Embryonic facial prominence (tissue), 1 donor: Measurements from ENCODE around the gene URAD.

Source experiments
- DNase-seq: peaks from one replicate; pipeline ENCODE4 v3.0.0-alpha.2; 2016; ENCODE audit errors: extremely low spot score

URAD gene

DNA sequence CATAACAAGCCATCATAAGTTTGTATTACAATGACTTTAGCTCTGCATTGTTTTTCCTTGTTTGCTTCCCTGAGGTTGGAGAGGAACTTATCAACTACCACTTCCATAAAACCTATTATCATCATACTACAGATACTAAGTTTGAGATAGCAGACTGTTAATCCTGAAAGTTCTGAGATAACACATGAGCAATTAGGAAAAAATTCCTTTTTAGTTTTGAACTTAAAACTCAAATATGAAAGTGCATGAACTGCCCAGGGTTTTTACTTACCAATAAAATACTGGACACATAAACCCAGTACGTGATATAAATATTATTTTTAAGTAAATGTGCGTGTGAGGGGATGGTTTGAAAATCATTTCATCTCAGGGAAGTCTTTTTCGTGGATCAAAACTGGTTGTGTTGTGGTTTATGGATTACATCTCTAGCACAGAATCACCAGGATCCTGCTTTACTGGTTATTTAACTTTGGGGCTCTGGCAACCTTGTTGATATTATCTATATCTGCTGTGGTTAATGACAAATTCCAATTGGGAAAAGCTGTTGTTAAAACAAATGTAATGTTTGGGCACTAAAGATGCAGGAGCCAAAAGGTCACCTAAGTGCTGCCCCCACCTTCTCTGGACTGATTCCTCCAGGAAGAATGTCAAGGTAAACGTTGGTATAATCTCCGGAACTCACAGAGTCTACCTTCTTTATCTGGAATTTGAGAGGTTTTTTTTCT, 31.8 kb downstream of the URAD start:
- DNase-seq: no peak

DNA sequence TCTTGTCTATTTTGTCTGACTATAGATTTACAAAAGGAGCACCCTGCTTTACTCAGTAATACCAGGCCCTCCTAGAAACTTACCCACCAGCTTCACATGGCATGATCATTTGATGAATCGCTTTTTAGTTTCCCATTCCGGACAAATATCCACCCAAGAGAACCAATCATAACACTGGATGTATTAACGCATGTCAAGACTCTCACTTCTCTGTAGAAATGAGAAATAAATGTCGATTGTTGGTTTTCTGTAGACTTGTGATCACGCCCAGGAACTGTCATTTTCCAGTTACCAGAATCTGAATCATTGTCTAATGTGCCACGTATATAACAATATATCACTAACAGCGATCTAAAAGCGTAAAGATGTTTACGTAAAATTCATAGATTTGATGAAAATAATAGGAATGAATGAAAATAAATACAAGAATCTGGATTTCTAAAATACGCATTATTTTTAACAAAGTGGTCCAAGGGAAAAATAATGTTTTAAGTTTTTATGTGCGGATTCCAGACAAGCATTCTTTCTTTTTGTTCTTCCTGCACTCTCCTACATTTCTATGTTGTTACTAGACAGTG, 33.4 kb downstream of the URAD start:
- DNase-seq: no peak

DNA sequence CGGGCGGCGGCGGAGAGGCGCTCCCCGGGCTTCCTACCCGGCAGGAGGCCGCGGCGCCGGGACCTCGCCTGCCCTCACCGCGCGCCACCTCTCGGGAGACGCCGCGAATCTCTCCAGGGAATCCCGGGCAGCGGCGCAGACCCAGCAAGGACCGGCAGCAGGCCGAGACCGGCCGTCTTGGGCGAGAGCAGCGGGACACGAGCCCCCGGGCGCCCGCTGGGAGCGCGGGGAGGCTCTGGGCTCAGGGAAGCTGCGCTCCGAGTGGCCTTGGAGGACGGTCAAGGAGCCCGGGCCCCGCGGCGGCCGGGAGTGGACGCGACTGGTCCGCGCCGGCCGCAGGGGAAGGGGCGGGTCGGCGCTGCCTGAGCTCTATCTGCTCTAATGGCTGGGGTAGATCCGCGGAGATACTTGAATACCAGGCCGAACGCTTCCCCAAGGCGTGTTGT, 34.1 kb downstream of the URAD start:
- DNase-seq: no peak

DNA sequence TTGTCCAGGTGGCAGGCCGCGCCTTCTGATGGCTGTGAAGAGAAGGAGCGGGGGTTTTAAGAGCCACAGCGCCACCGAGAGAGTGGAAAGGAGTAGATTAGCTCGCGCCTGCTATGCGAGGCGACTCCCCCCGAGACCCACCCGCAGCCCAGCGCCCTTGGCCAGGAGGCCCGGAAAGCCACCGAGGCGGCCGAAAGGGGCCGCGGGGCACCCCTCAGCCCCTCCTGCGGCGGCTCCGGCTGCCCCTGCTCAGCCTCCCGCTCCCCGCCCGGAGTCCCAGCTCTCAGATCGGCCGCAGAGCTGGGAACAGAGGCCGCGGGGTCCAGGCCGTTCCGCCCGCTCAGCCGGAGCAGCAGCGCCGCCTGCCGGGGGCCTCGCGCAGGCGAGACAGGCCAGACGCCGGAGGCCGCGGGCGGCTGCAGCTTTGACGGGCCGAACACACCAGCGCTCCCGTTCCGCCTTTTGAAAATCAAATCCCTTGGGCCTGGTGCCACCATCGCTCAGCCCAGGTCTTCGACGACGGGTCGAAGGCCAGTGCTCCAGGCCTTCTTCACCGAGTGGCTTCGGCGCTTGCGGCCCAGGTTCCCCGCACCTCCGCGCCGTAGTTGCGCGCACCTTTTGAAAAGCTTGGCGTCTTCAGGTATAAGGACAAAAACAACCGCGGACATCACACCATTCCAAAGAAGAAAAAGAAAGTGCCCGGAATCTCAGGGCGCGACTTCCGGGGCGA, 34.7 kb downstream of the URAD start:
- DNase-seq: peak; percentile 29

DNA sequence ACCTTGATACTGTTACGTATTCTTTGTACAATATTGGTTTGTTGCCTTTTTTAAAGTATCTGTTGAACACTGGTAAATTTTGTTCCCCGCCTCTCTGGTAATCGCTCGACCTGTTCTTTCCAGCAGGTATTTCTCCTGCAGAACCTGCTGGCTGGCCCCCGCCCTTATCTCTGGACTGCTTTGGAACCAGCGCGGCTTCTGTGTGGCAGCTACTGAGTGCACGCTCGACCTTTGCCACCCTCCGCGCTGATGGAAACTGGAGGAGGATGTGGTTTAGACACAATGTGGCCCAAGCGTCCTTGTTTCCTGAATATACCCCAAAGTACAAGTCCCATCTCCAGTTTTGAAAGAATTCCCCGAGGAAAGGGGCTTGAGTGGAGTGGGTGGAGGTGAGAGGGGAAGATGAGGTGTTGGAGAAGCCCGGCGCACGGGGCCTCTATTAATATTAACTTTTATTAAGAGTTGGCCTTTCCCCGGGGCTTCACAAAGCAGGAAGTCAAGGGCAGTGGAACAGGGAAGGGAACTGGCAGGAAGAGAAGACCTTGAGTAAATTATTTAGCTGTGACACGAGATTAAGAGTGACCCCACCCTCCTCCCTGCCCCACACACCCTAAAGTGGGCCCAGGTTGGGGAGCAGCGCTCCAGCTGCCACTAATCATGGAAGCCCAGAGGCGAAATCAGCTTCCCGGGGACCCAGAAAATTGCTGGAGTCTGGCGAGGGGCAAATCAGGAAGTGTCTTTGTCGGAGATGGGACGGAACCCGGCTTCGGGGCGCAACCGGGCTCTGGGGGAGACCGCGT, 35.4 kb downstream of the URAD start:
- no peak for DNase-seq

DNA sequence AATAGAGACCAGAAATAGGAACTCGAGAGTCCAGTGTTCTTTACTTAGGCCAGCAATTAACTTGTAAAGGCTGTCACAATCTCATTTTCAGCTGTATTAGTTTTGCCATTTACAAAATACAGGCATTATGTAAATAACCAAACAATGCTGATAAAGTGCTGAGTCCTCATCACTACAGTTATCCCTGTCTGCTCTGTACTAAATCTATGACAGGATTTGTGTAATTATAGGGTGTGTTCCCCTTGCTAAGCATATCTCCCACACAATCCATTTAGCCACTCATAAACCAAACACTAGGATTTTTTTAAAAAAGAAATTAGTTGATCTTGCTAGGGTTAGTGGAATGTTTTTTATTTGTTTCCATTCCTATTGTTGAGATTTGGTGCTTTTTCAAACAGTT, 45.5 kb downstream of the URAD start:
- no peak for DNase-seq

DNA sequence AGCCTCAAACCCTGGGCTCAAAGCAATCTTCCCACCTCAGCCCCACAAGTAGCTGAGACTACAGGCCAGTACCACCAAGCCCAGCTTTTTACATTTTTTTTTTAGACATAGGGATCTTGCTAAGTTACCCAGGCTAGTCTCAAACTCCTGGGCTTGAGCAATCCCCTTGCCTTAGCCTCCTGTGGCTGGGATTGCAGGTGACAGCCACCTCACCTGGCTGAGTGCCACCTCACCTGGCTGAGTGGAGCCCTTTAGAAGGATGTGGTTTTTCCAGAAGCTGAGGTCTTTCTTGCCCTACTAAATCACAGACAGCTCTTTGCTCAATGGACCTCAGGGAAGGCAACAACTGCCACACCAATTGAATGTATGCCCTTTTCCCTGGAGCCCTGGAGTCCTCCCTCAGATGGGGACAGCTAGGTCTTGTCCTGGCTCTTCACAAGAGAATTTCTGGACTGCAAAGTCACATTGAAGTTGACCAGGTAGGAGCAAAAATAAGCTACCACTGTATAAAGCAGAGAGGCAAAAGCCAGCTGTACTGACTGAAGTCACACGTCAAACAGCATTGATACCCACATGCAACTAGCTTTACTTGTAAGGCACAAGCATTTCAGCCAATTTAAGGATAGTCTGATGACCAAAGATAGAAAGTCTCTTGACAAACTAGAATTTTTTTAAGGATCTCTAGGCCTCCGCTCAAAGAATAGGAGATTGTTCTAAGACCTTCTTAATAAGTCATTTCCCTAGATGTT, 54.7 kb downstream of the URAD start:
- no peak for DNase-seq

DNA sequence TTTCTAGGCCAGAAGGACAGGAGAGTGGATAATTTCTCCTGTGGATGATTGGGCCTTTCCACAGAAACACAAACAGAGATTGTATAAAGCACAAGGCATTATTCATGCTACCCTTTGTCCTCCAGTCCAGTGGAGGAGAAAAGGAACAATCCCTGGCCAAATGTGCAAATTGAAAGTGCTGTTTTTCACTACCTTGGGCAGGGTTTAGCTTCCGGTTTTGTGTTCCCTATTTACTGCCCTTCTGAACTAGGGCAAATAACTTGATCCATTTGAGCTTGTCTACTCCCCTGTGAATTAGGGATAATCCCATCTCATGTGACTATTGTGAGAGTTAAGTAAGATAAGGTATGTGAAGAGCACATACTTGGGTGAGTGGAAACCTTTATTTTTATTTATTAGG, 55.4 kb downstream of the URAD start:
- DNase-seq: no peak

DNA sequence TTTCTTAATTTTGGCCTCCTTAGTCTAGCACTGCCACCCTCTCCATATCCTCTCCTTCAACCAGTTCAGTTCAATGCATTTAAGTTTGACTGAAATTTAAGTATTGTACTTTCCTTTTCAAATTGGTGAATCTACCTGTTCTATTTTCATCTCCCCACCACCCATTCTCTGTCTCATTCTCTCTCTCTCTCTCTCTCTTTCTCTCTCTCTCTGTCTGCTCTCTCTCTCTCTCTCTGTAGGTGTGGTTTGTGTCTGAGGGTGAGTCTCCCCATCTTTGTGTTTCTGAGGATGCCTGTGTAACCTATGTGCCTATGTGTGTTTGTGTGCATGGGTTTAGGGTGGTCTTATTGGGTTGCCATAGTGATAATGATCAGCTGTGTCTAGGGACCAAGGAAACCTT, 58.6 kb downstream of the URAD start:
- DNase-seq: no peak

DNA sequence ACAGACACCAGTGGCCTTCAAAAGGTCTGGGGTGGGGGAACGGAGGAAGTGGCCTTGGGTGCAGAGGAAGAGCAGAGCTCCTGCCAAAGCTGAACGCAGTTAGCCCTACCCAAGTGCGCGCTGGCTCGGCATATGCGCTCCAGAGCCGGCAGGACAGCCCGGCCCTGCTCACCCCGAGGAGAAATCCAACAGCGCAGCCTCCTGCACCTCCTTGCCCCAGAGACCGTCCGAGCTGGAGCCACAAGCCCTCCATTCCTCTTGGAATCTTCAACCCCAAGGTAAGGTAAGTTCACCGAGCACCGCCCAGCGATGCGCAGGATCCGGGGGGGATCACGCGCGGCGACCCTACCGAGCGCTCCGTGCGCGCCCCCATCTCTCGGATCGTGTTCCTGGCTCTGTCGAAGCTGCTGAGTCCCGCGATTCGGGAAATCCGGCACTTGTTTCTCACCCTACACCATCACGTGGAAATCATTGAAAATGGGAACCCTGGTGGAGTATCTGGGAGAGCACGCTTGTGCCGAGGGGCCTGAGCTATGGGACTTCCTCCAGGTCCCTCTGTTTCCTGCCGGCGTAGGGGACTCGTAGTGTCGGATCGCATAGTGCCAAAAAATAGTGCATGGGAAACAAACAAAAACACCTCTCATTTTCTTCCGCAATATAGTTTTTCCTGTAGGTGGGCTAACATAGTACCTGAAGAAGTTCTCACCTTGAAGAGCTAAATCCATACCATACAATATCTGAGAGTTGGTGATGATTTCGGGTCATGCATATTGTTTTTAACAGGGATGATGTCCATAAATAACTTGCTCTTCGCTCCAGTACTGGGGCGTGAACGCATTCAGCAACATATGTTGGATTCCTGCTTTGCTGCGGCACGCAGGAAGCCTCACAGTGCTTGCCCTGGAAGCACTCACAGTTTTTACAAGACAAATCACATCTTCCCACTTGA, 59.4 kb downstream of the URAD start:
- DNase-seq: no peak

DNA sequence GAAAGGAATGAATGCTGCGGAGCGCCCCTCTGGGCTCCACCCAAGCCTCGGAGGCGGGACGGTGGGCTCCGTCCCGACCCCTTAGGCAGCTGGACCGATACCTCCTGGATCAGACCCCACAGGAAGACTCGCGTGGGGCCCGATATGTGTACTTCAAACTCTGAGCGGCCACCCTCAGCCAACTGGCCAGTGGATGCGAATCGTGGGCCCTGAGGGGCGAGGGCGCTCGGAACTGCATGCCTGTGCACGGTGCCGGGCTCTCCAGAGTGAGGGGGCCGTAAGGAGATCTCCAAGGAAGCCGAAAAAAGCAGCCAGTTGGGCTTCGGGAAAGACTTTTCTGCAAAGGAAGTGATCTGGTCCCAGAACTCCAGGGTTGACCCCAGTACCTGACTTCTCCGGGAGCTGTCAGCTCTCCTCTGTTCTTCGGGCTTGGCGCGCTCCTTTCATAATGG, 60.1 kb downstream of the URAD start:
- DNase-seq: no peak
